IMR-90 (cell line): ENCODE measurements around the gene PPM1G. TPM values are rescaled to one million over a fixed set of nuclear protein-coding genes. Genes with fewer than 3 reads are reported as not detected.

Experiments used
- ATAC-seq: fragments of 200-7000 bp; cut with Tn5 transposase; 2 replicates; pipeline ENCODE4 v1.9.1; 2020; ENCODE audit warnings: low read depth, mild to moderate bottlenecking, moderate library complexity
- BruUV-seq: library from RNA; stranded (reverse); fragments of 400-500 nt; replicated peaks from 2 replicates; lab custom pipeline; 2021; lab: Mats Ljungman, UMichigan
- CTCF ChIA-PET: fragments of 300-600 bp; formaldehyde crosslinking; extraction: SDS; loops from one replicate; lab custom pipeline; 2021; ENCODE audit warnings: antibody characterized with exemption; lab: Yijun Ruan, JAX
- POLR2A ChIA-PET: fragments of 300-600 bp; sonication (Branson Sonifier 250); formaldehyde crosslinking; loops from one replicate; lab custom pipeline; 2022; ENCODE audit warnings: antibody characterized with exemption; ENCODE audit not compliant: unreplicated experiment; lab: Charles Lee
- DNase-seq: peaks from one replicate; pipeline ENCODE4 v3.0.0; 2013
- H2AFZ ChIP-seq: replicated peaks from 2 replicates; pipeline ENCODE3; 2013; ENCODE audit warnings: low read length, mild to moderate bottlenecking; ENCODE audit not compliant: poor library complexity
- H2AK5ac ChIP-seq: 2 replicates; pipeline ENCODE4 v1.6.1; 2013; ENCODE audit warnings: low read depth, low read length, inconsistent platforms
- H2AK9ac ChIP-seq: replicated peaks from 2 replicates; pipeline ENCODE3; 2013; ENCODE audit warnings: mild to moderate bottlenecking, low read depth, low read length, moderate library complexity; ENCODE audit not compliant: poor library complexity
- H2BK120ac ChIP-seq: 2 replicates; pipeline ENCODE4 v1.6.1; 2013; ENCODE audit warnings: low read depth, low read length, inconsistent platforms
- H2BK15ac ChIP-seq: 3 replicates; pipeline ENCODE4 v1.6.1; 2013; ENCODE audit warnings: low read depth, low read length, inconsistent platforms
- H2BK20ac ChIP-seq: 2 replicates; pipeline ENCODE4 v1.6.1; 2013; ENCODE audit warnings: low read depth, mild to moderate bottlenecking, inconsistent platforms, low read length, moderate library complexity
- H2BK5ac ChIP-seq: 2 replicates; pipeline ENCODE4 v1.6.1; 2013; ENCODE audit warnings: mild to moderate bottlenecking, low read depth, low read length, inconsistent platforms; ENCODE audit not compliant: poor library complexity, severe bottlenecking
- H3K14ac ChIP-seq: replicated peaks from 2 replicates; pipeline ENCODE4 v1.6.1; 2013; ENCODE audit warnings: low read depth, low read length, inconsistent platforms
- H3K18ac ChIP-seq: 2 replicates; pipeline ENCODE4 v1.6.1; 2013; ENCODE audit warnings: low read depth, low read length, control low read depth
- H3K23ac ChIP-seq: 2 replicates; pipeline ENCODE4 v1.6.1; 2013; ENCODE audit warnings: low read depth, low read length, inconsistent platforms
- H3K27ac ChIP-seq: 2 replicates; pipeline ENCODE4 v1.5.1; 2013; ENCODE audit warnings: mild to moderate bottlenecking, control low read depth, low read length; ENCODE audit not compliant: insufficient read depth
- H3K27me3 ChIP-seq: 2 replicates; pipeline ENCODE4 v1.6.1; 2013; ENCODE audit warnings: low read length; ENCODE audit not compliant: control insufficient read depth, insufficient read depth
- H3K36me3 ChIP-seq: 2 replicates; pipeline ENCODE4 v1.6.1; 2013; ENCODE audit warnings: low read length, mixed read lengths; ENCODE audit not compliant: control insufficient read depth, insufficient read depth
- H3K4ac ChIP-seq: 2 replicates; pipeline ENCODE4 v1.6.1; 2013; ENCODE audit warnings: low read depth, low read length, inconsistent platforms
- H3K4me1 ChIP-seq: 2 replicates; pipeline ENCODE4 v1.6.1; 2013; ENCODE audit warnings: low read length, mixed read lengths; ENCODE audit not compliant: control insufficient read depth, insufficient read depth
- H3K4me2 ChIP-seq: 2 replicates; pipeline ENCODE4 v1.6.1; 2013; ENCODE audit warnings: low read depth, mild to moderate bottlenecking, control low read depth, low read length, moderate library complexity
- H3K4me3 ChIP-seq: 2 replicates; pipeline ENCODE4 v1.5.1; 2013; ENCODE audit warnings: low read depth, mild to moderate bottlenecking, control low read depth, low read length, moderate library complexity; ENCODE audit not compliant: insufficient read depth
- H3K56ac ChIP-seq: 2 replicates; pipeline ENCODE4 v1.6.1; 2013; ENCODE audit warnings: low read length, inconsistent platforms; ENCODE audit not compliant: insufficient read depth; ENCODE audit errors: extremely low read depth
- H3K79me1 ChIP-seq, 2 experiments: 2 replicates each; pipeline ENCODE4 v1.6.1; 2013; ENCODE audit warnings: low read length in 2 of 2, inconsistent platforms in 1 of 2, low read depth in 1 of 2
- H3K9ac ChIP-seq: 2 replicates; pipeline ENCODE4 v1.6.1; 2013; ENCODE audit warnings: low read depth, low read length, control low read depth
- H3K9me1 ChIP-seq: 2 replicates; pipeline ENCODE4 v1.6.1; 2013; ENCODE audit warnings: low read length, inconsistent platforms; ENCODE audit not compliant: insufficient read depth
- H3K9me3 ChIP-seq: 2 replicates; pipeline ENCODE4 v1.6.1; 2013; ENCODE audit warnings: low read length; ENCODE audit not compliant: control insufficient read depth, insufficient read depth
- H4K20me1 ChIP-seq: 2 replicates; pipeline ENCODE4 v1.6.1; 2013; ENCODE audit warnings: low read length, inconsistent platforms; ENCODE audit not compliant: insufficient read depth
- H4K5ac ChIP-seq: 2 replicates; pipeline ENCODE4 v1.6.1; 2013; ENCODE audit warnings: mild to moderate bottlenecking, low read depth, low read length, control low read depth
- H4K8ac ChIP-seq, 2 experiments: 2 replicates each; pipeline ENCODE4 v1.6.1; 2013; ENCODE audit warnings: low read depth in 2 of 2, low read length in 2 of 2, control low read depth in 1 of 2, inconsistent platforms in 1 of 2
- H4K91ac ChIP-seq: 2 replicates; pipeline ENCODE4 v1.6.1; 2013; ENCODE audit warnings: low read depth, low read length, inconsistent platforms; ENCODE audit not compliant: insufficient read depth
- BHLHE40 ChIP-seq: fragments of 150-350 bp; IDR thresholded peaks from 2 replicates; pipeline ENCODE4 v1.6.1; 2016; ENCODE audit warnings: mild to moderate bottlenecking, low read depth, low read length
- CEBPB ChIP-seq: IDR thresholded peaks from 2 replicates; pipeline ENCODE4 v1.6.1; 2012; ENCODE audit warnings: low read depth, low read length, improper control_type of control experiment
- CHD1 ChIP-seq: IDR thresholded peaks from 2 replicates; pipeline ENCODE4 v1.6.1; 2012; ENCODE audit warnings: low read depth, low read length, improper control_type of control experiment
- CTCF ChIP-seq: conservative IDR thresholded peaks from 2 replicates; pipeline ENCODE4 v1.5.1; 2012; ENCODE audit warnings: mild to moderate bottlenecking, low read depth, low read length, improper control_type of control experiment
- FOS ChIP-seq: fragments of 150-350 bp; IDR thresholded peaks from 2 replicates; pipeline ENCODE4 v1.6.1; 2016; ENCODE audit warnings: low read depth, low read length
- MAFK ChIP-seq: IDR thresholded peaks from 2 replicates; pipeline ENCODE4 v1.6.1; 2012; ENCODE audit warnings: low read depth, low read length, improper control_type of control experiment
- MAZ ChIP-seq: IDR thresholded peaks from 2 replicates; pipeline ENCODE4 v1.6.1; 2012; ENCODE audit warnings: low read depth, mild to moderate bottlenecking, low read length, improper control_type of control experiment, moderate library complexity, borderline replicate concordance
- MXI1 ChIP-seq: IDR thresholded peaks from 2 replicates; pipeline ENCODE4 v1.6.1; 2012; ENCODE audit warnings: low read depth, mild to moderate bottlenecking, low read length, moderate library complexity, borderline replicate concordance
- NFE2L2 ChIP-seq: fragments of 150-350 bp; IDR thresholded peaks from 2 replicates; pipeline ENCODE4 v1.6.1; 2016; ENCODE audit warnings: low read depth, mild to moderate bottlenecking, low read length
- POLR2A ChIP-seq: IDR thresholded peaks from 2 replicates; pipeline ENCODE4 v1.6.1; 2012; ENCODE audit warnings: mild to moderate bottlenecking, low read depth, low read length
- RAD21 ChIP-seq: IDR thresholded peaks from 2 replicates; pipeline ENCODE4 v1.6.1; 2012; ENCODE audit warnings: low read length, improper control_type of control experiment
- RCOR1 ChIP-seq: IDR thresholded peaks from 2 replicates; pipeline ENCODE4 v1.6.1; 2012; ENCODE audit warnings: mild to moderate bottlenecking, low read length, improper control_type of control experiment; ENCODE audit not compliant: insufficient replicate concordance
- RFX5 ChIP-seq: IDR thresholded peaks from 2 replicates; pipeline ENCODE4 v1.8.0; 2012; ENCODE audit warnings: low read depth, mild to moderate bottlenecking, low read length, moderate library complexity
- SMC3 ChIP-seq: fragments of 150-350 bp; IDR thresholded peaks from 2 replicates; pipeline ENCODE4 v1.6.1; 2016; ENCODE audit warnings: low read depth, mild to moderate bottlenecking, antibody characterized with exemption, low read length, moderate library complexity
- USF2 ChIP-seq: fragments of 150-350 bp; IDR thresholded peaks from 2 replicates; pipeline ENCODE4 v1.6.1; 2017; ENCODE audit warnings: mild to moderate bottlenecking, antibody characterized with exemption, low read length, low read depth
- dilution Hi-C: fragments of 300-500 bp; cut with HindIII; formaldehyde crosslinking; loops from one replicate; pipeline ENCODE4 v1.14.3; 2018; ENCODE audit warnings: low sequenced_read_pairs; ENCODE audit not compliant: unreplicated experiment
- in situ Hi-C: fragments of 300-500 bp; cut with MboI; formaldehyde crosslinking; loops from 3 replicates; pipeline ENCODE4 v1.14.3; 2019; ENCODE audit warnings: low sequenced_read_pairs, inconsistent platforms, mixed read lengths
- intact Hi-C: fragments of 100-400 bp; cut with micrococcal nuclease; formaldehyde crosslinking; loops from 2 replicates; pipeline ENCODE4 v1.10.0; 2022
- polyA plus RNA-seq, 3 experiments: library from polyadenylated mRNA; depleted of rRNA; stranded (reverse); fragments of >200 nt; gene quantifications; 2 replicates each; pipeline ENCODE4 v1.2.3, GENCODE V29; 2012; ENCODE audit warnings: low replicate concordance in 1 of 3
- total RNA-seq: library from RNA; depleted of rRNA; stranded (reverse); fragments of >200 nt; gene quantifications from 2 replicates; pipeline ENCODE4 v1.2.3, GENCODE V29; 2012
- TF ChIP-seq, protein P1 (sequence below): fragments of 150-350 bp; IDR thresholded peaks from 2 replicates; pipeline ENCODE4 v1.6.1; 2016; ENCODE audit warnings: low read depth, mild to moderate bottlenecking, low read length, moderate library complexity, borderline replicate concordance

PPM1G gene
- total and polyA plus RNA-seq, 2 of the 4 experiments (the other 2 are of a cell fraction): 57.6 to 95.9 TPM

- Histone ChIP-seq H3K4me2 (no peak overlapping the region), H3K9me1 (no peaks in the 10 kb centered on the region), H4K8ac (no peak overlapping the region), H4K91ac (no peak overlapping the region), H2BK5ac (no peak overlapping the region), H3K23ac (no peak overlapping the region), H2AK5ac (no peak overlapping the region), H2BK20ac (no peak overlapping the region), H2AFZ (no peak overlapping the region), H2BK15ac (no peak overlapping the region), H4K5ac (no peak overlapping the region), H3K4ac (no peak overlapping the region), H3K14ac (no peak overlapping the region), H3K4me3 (no peak overlapping the region), H2BK120ac (no peak overlapping the region), H3K56ac (no peak overlapping the region), H3K9me3 (no peaks in the 10 kb centered on the region), H3K27ac (no peak overlapping the region), H3K18ac (no peak overlapping the region), H2AK9ac (no peak overlapping the region), H3K9ac (no peak overlapping the region), H3K4me1 (no peaks in the 10 kb centered on the region), H3K36me3 (no peaks in the 10 kb centered on the region), H4K20me1 (no peaks in the 10 kb centered on the region), H3K27me3 (peaks cover 2% of the 10 kb centered on the region; the same call in 1 of the 2 replicates), H3K79me1 (no peaks in the 10 kb centered on the region)
- intact Hi-C loops (no loop called here), in situ Hi-C loops (no loop called here), dilution Hi-C loops (no loop called here)
- POLR2A ChIA-PET: no interaction called here
- DNase-seq (no peak), ATAC-seq (no peak)
- no TSS peak for BruUV-seq
- TF ChIP-seq MXI1 (no peak), RFX5 (no peak), CEBPB (no peak), POLR2A (no peak), BHLHE40 (no peak), NFE2L2 (no peak), MAFK (no peak), FOS (no peak), USF2 (no peak), RCOR1 (no peak), RAD21 (no peak), SMC3 (no peak), CTCF (no peak), MAZ (no peak), CHD1 (no peak)
- TF ChIP-seq, protein P1, sequence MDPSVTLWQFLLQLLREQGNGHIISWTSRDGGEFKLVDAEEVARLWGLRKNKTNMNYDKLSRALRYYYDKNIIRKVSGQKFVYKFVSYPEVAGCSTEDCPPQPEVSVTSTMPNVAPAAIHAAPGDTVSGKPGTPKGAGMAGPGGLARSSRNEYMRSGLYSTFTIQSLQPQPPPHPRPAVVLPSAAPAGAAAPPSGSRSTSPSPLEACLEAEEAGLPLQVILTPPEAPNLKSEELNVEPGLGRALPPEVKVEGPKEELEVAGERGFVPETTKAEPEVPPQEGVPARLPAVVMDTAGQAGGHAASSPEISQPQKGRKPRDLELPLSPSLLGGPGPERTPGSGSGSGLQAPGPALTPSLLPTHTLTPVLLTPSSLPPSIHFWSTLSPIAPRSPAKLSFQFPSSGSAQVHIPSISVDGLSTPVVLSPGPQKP: no peak
- CTCF ChIA-PET: no interaction called here
Observed at GRCh38 chr2:27420996-27421395, 11.6 kb upstream of the PPM1G start.
